ENCODE measurements around the gene ITPKB. TPM values are rescaled to one million over a fixed set of nuclear protein-coding genes. Genes with fewer than 3 reads are reported as not detected.

The ITPKB gene
- polyA plus RNA-seq, 1 of the 3 experiments (the other 2 are of a cell fraction), result 2.4 TPM

GRCh38 chr1:226697151-226697928 is 41.7 kb downstream of the ITPKB start:
- Histone ChIP-seq H3K4me2 (no peak overlapping the region), H3K36me3 (replicated peaks in 1 of 2; ENCODE audit: control insufficient read depth in 1 of 2, insufficient read depth in 2 of 2, low read length in 1 of 2) (no peaks in the 10 kb centered on the region), H2AFZ (ENCODE audit: low read depth) (no peak overlapping the region), H4K20me1 (ENCODE audit: insufficient read depth) (no peaks in the 10 kb centered on the region), H3K79me2 (ENCODE audit: insufficient read depth) (no peaks in the 10 kb centered on the region), H3K9me2 (no peaks in the 10 kb centered on the region), H3K27me3 (ENCODE audit: insufficient read depth) (no peaks in the 10 kb centered on the region), H3F3A (replicated peaks; ENCODE audit: insufficient read depth) (no peaks in the 10 kb centered on the region), H3K4me1 (ENCODE audit: control insufficient read depth in 1 of 2, insufficient read depth in 2 of 2, low read depth in 1 of 2, low read length in 1 of 2) (peaks cover 8 to 14% of the 10 kb centered on the region in 2 experiments; a peak in 2 of 4 replicates), H3K27ac (ENCODE audit: low read depth in 2 of 2, low read length in 1 of 2) (no peak overlapping the region), H3K4me3 (ENCODE audit: low read depth in 2 of 2, low read length in 1 of 2) (no peak overlapping the region), H3K9me3 (no peaks in the 10 kb centered on the region), H3K9ac (no peak overlapping the region)
- DNase-seq, result no peak
- CTCF ChIA-PET, result no interaction called here
- TF ChIP-seq MEF2A (IDR thresholded peaks at IDR 0.05; ENCODE audit: borderline replicate concordance, low read depth), result no peak
- 0 out of 2 replicates have a peak, but pooled peaks have one; percentile 17 for TF ChIP-seq NFIC (IDR thresholded peaks at IDR 0.05; ENCODE audit: borderline replicate concordance)
- POLR2A ChIA-PET, result no interaction called here
- WGBS (ENCODE audit: low lambda C conversion rate), result 76% methylated on average over 4 of the region's 5 CpGs

GRCh38 chr1:226696547-226696946 is 42.5 kb downstream of the ITPKB start:
- 95% methylated on average over 5 of the region's 7 CpGs for WGBS (ENCODE audit: low lambda C conversion rate)
- H3K27ac ChIP-seq (ENCODE audit: low read depth in 2 of 2, low read length in 1 of 2), result no peak overlapping the region
- CTCF ChIA-PET, result no interaction called here

More at GRCh38 chr1:226696547-226696946, 42.5 kb downstream of the ITPKB start:
- POLR2A ChIA-PET, result no interaction called here
- Histone ChIP-seq H2AFZ (ENCODE audit: low read depth) (no peak overlapping the region), H3F3A (replicated peaks; ENCODE audit: insufficient read depth) (no peaks in the 10 kb centered on the region), H3K27me3 (ENCODE audit: insufficient read depth) (no peaks in the 10 kb centered on the region), H3K4me2 (no peak overlapping the region), H3K4me1 (ENCODE audit: control insufficient read depth in 1 of 2, insufficient read depth in 2 of 2, low read depth in 1 of 2, low read length in 1 of 2) (peaks cover 8 to 14% of the 10 kb centered on the region in 2 experiments; a peak in 1 of 4 replicates), H4K20me1 (ENCODE audit: insufficient read depth) (no peaks in the 10 kb centered on the region), H3K9me3 (no peaks in the 10 kb centered on the region), H3K9me2 (no peaks in the 10 kb centered on the region), H3K36me3 (replicated peaks in 1 of 2; ENCODE audit: control insufficient read depth in 1 of 2, insufficient read depth in 2 of 2, low read length in 1 of 2) (no peaks in the 10 kb centered on the region), H3K4me3 (ENCODE audit: low read depth in 2 of 2, low read length in 1 of 2) (no peak overlapping the region), H3K79me2 (ENCODE audit: insufficient read depth) (no peaks in the 10 kb centered on the region), H3K9ac (no peak overlapping the region)
- no peak for TF ChIP-seq FOXM1 (IDR thresholded peaks at IDR 0.05; ENCODE audit: low read depth)
- no peak for TF ChIP-seq PBX3 (IDR thresholded peaks at IDR 0.05)
- no peak for TF ChIP-seq USF1 (IDR thresholded peaks at IDR 0.05; ENCODE audit: borderline replicate concordance, low read depth)
- no peak for TF ChIP-seq NFIC (IDR thresholded peaks at IDR 0.05; ENCODE audit: borderline replicate concordance)
- no peak for TF ChIP-seq POLR2AphosphoS5 (IDR thresholded peaks at IDR 0.05; ENCODE audit: low read depth, low read length)
- TF ChIP-seq REST (IDR thresholded peaks at IDR 0.05; ENCODE audit: low read depth, low read length), result no peak
- no peak for TF ChIP-seq TAF1 (IDR thresholded peaks at IDR 0.05; ENCODE audit: borderline replicate concordance, low read depth, low read length)
- no peak for TF ChIP-seq MEF2A (IDR thresholded peaks at IDR 0.05; ENCODE audit: borderline replicate concordance, low read depth)
- no peak for TF ChIP-seq ELF1 (IDR thresholded peaks at IDR 0.05)
- no peak for TF ChIP-seq EZH2phosphoT487 (IDR thresholded peaks at IDR 0.05; ENCODE audit: borderline replicate concordance, low read depth)
- no peak for TF ChIP-seq RAD21 (IDR thresholded peaks at IDR 0.05; ENCODE audit: low read length)
- no peak for TF ChIP-seq FOXJ3 (CRISPR knock-in tag; IDR thresholded peaks at IDR 0.05)
- no peak for TF ChIP-seq SIN3A (IDR thresholded peaks at IDR 0.05; ENCODE audit: borderline replicate concordance, low read depth, low read length)
- no peak for TF ChIP-seq GATA2 (CRISPR knock-in tag; IDR thresholded peaks at IDR 0.05)
- no peak for TF ChIP-seq CHD2 (IDR thresholded peaks at IDR 0.05; ENCODE audit: low read length, partially characterized antibody)
- TF ChIP-seq SMC3 (IDR thresholded peaks at IDR 0.05; ENCODE audit: low read depth, low read length), result no peak
- DNase-seq, result no peak
